H9 (cell line): ENCODE measurements around the gene DNAH8. TPM values are rescaled to one million over a fixed set of nuclear protein-coding genes. Genes with fewer than 3 reads are reported as not detected.

Source experiments
- DNase-seq: peaks from one replicate; pipeline ENCODE4 v3.0.0-alpha.2; 2017
- H2AFZ ChIP-seq: one replicate; pipeline ENCODE4 v1.6.1; 2013; ENCODE audit warnings: mild to moderate bottlenecking, low read length, control low read depth, moderate library complexity
- H2AK5ac ChIP-seq: 2 replicates; pipeline ENCODE4 v1.6.1; 2013; ENCODE audit warnings: low read length, control low read depth, mixed read lengths; ENCODE audit not compliant: insufficient read length
- H2BK120ac ChIP-seq: one replicate; pipeline ENCODE4 v1.6.1; 2013; ENCODE audit warnings: low read depth, mild to moderate bottlenecking, low read length, control low read depth, inconsistent platforms; ENCODE audit not compliant: poor library complexity, severe bottlenecking
- H2BK12ac ChIP-seq: 2 replicates; pipeline ENCODE4 v1.6.1; 2013; ENCODE audit warnings: low read length, control low read depth, mixed read lengths, low read depth; ENCODE audit not compliant: insufficient read length
- H2BK15ac ChIP-seq: 2 replicates; pipeline ENCODE4 v1.6.1; 2013; ENCODE audit warnings: low read depth, low read length, control low read depth
- H2BK20ac ChIP-seq: one replicate; pipeline ENCODE4 v1.6.1; 2013; ENCODE audit warnings: low read depth, mild to moderate bottlenecking, low read length, control low read depth, inconsistent platforms; ENCODE audit not compliant: poor library complexity, severe bottlenecking
- H2BK5ac ChIP-seq: 2 replicates; pipeline ENCODE4 v1.6.1; 2013; ENCODE audit warnings: low read length, control low read depth, mixed read lengths; ENCODE audit not compliant: insufficient read length
- H3K14ac ChIP-seq: 2 replicates; pipeline ENCODE4 v1.6.1; 2013; ENCODE audit warnings: low read length, control low read depth; ENCODE audit not compliant: insufficient read depth
- H3K18ac ChIP-seq: 2 replicates; pipeline ENCODE4 v1.6.1; 2013; ENCODE audit warnings: low read depth, mild to moderate bottlenecking, mixed read lengths, low read length, control low read depth; ENCODE audit not compliant: insufficient read length
- H3K23ac ChIP-seq: 2 replicates; pipeline ENCODE4 v1.6.1; 2013; ENCODE audit warnings: low read length, control low read depth, mixed read lengths, low read depth; ENCODE audit not compliant: insufficient read length
- H3K23me2 ChIP-seq: 2 replicates; pipeline ENCODE4 v1.6.1; 2013; ENCODE audit warnings: low read depth, mild to moderate bottlenecking, mixed read lengths, low read length, control low read depth; ENCODE audit not compliant: insufficient read length, poor library complexity, severe bottlenecking
- H3K27ac ChIP-seq: 2 replicates; pipeline ENCODE4 v1.5.1; 2013; ENCODE audit warnings: low read length, control low read depth, mixed read lengths, low read depth; ENCODE audit not compliant: insufficient read length
- H3K27me3 ChIP-seq: 2 replicates; pipeline ENCODE4 v1.6.1; 2013; ENCODE audit warnings: low read length, control low read depth, inconsistent platforms; ENCODE audit not compliant: insufficient read depth
- H3K4ac ChIP-seq: 2 replicates; pipeline ENCODE4 v1.6.1; 2013; ENCODE audit warnings: low read depth, mild to moderate bottlenecking, control low read depth, inconsistent platforms, low read length, moderate library complexity
- H3K4me1 ChIP-seq: 2 replicates; pipeline ENCODE4 v1.6.1; 2013; ENCODE audit warnings: low read length, control low read depth, inconsistent platforms; ENCODE audit not compliant: insufficient read depth
- H3K4me2 ChIP-seq: 2 replicates; pipeline ENCODE4 v1.6.1; 2013; ENCODE audit warnings: low read length, control low read depth, mixed read lengths; ENCODE audit not compliant: insufficient read length, insufficient read depth
- H3K56ac ChIP-seq: 2 replicates; pipeline ENCODE4 v1.6.1; 2013; ENCODE audit warnings: low read depth, mild to moderate bottlenecking, mixed read lengths, low read length, control low read depth; ENCODE audit not compliant: insufficient read length
- H3K79me1 ChIP-seq: 2 replicates; pipeline ENCODE4 v1.6.1; 2013; ENCODE audit warnings: low read depth, mild to moderate bottlenecking, moderate library complexity, low read length, control low read depth, inconsistent platforms; ENCODE audit not compliant: insufficient read depth, poor library complexity, severe bottlenecking
- H3K79me2 ChIP-seq: 2 replicates; pipeline ENCODE4 v1.6.1; 2013; ENCODE audit warnings: low read length, control low read depth, inconsistent platforms; ENCODE audit not compliant: insufficient read depth
- H3K9ac ChIP-seq: 2 replicates; pipeline ENCODE4 v1.6.1; 2013; ENCODE audit warnings: low read length, control low read depth, mixed read lengths; ENCODE audit not compliant: insufficient read length; ENCODE audit errors: extremely low read depth
- H3K9me3 ChIP-seq: one replicate; pipeline ENCODE4 v1.6.1; 2013; ENCODE audit warnings: low read depth, low read length, inconsistent platforms; ENCODE audit not compliant: control insufficient read depth
- H3T11ph ChIP-seq: one replicate; pipeline ENCODE4 v1.6.1; 2013; ENCODE audit warnings: mild to moderate bottlenecking, low read length, control low read depth, inconsistent platforms
- H4K20me1 ChIP-seq: one replicate; pipeline ENCODE4 v1.6.1; 2013; ENCODE audit not compliant: control insufficient read depth, insufficient read length, insufficient read depth
- H4K5ac ChIP-seq: 2 replicates; pipeline ENCODE4 v1.6.1; 2013; ENCODE audit warnings: low read depth, mild to moderate bottlenecking, mixed read lengths, low read length, control low read depth; ENCODE audit not compliant: insufficient read length
- H4K8ac ChIP-seq: replicated peaks from 2 replicates; pipeline ENCODE4 v1.6.1; 2013; ENCODE audit warnings: low read length, control low read depth, mixed read lengths, low read depth; ENCODE audit not compliant: insufficient read length
- H4K91ac ChIP-seq: 2 replicates; pipeline ENCODE4 v1.6.1; 2013; ENCODE audit warnings: low read depth, mild to moderate bottlenecking, moderate library complexity, mixed read lengths, low read length, control low read depth; ENCODE audit not compliant: insufficient read length
- H3K27ac Mint-ChIP-seq, 3 experiments: 2 replicates in 2 of 3; 3 replicates in 1 of 3; pipeline ENCODE4 v1.8.0; 2020 to 2021; ENCODE audit warnings: mixed read lengths in 3 of 3, mild to moderate bottlenecking in 1 of 3, moderate library complexity in 1 of 3
- H3K27me3 Mint-ChIP-seq: 2 replicates; pipeline ENCODE4 v1.8.0; 2021; ENCODE audit warnings: low read depth, mild to moderate bottlenecking, moderate library complexity, mixed read lengths
- H3K36me3 Mint-ChIP-seq, 3 experiments: 2 replicates in 2 of 3; 3 replicates in 1 of 3; pipeline ENCODE4 v1.8.0; 2020 to 2021; ENCODE audit warnings: low read depth in 3 of 3, mixed read lengths in 3 of 3; ENCODE audit not compliant: insufficient read depth in 1 of 3
- H3K4me1 Mint-ChIP-seq, 2 experiments: 2 replicates each; pipeline ENCODE4 v1.8.0; 2020; ENCODE audit warnings: mixed read lengths in 2 of 2
- H3K4me3 Mint-ChIP-seq, 2 experiments: 2 replicates in 1 of 2; 3 replicates in 1 of 2; pipeline ENCODE4 v1.8.0; 2020 to 2021; ENCODE audit warnings: mild to moderate bottlenecking in 2 of 2, mixed read lengths in 2 of 2, moderate library complexity in 1 of 2
- H3K9me3 Mint-ChIP-seq, 2 experiments: 2 replicates in 1 of 2; 3 replicates in 1 of 2; pipeline ENCODE4 v1.8.0; 2020; ENCODE audit warnings: mild to moderate bottlenecking in 2 of 2, mixed read lengths in 2 of 2, moderate library complexity in 1 of 2
- CTCF ChIP-seq: fragments of 200-600 bp; sonication (generic); conservative IDR thresholded peaks from 3 replicates; pipeline ENCODE4 v1.8.0; 2021; ENCODE audit warnings: antibody characterized with exemption, mild to moderate bottlenecking
- WGBS: extraction: QIAGEN DNeasy Blood & Tissue Kit; methylation state at CpG from one replicate; pipeline ENCODE4 v1.1.7; 2013; ENCODE audit warnings: missing lambda C conversion rate, low lambda C conversion rate, mixed read lengths; ENCODE audit not compliant: insufficient read length; ENCODE audit errors: extremely low coverage; 5-methylcytosine and 5-hydroxymethylcytosine counted together
- total RNA-seq: library from RNA; stranded (reverse); gene quantifications from 2 replicates; pipeline ENCODE4 v1.2.1, GENCODE V29; 2021

DNAH8 gene
- total RNA-seq, 1 experiment from 2014 or later = not detected

GRCh38 chr6:39060467-39061160 is 345.5 kb downstream of the DNAH8 start:
- H2BK5ac ChIP-seq = no peak overlapping the region
- H3K4me1 ChIP-seq = no peaks in the 10 kb centered on the region
- H3K4me2 ChIP-seq = no peak overlapping the region
- no peak overlapping the region for H3T11ph ChIP-seq
- no peak overlapping the region for H3K18ac ChIP-seq
- H2AK5ac ChIP-seq = no peak overlapping the region
- H3K23me2 ChIP-seq = no peaks in the 10 kb centered on the region
- no peak overlapping the region for H3K56ac ChIP-seq
- no peak overlapping the region for H2BK20ac ChIP-seq
- H3K14ac ChIP-seq = peak overlapping the region; percentile 5; the same call in 1 of the 2 replicates
- H3K4me1 Mint-ChIP-seq = peaks cover 2 to 6% of the 10 kb centered on the region in 2 experiments; a peak in 1 of 4 replicates
- H3K9ac ChIP-seq = no peak overlapping the region
- H2BK120ac ChIP-seq = no peak overlapping the region
- H3K79me2 ChIP-seq = no peaks in the 10 kb centered on the region
- no peak overlapping the region for H4K8ac ChIP-seq
- H3K27ac ChIP-seq = no peak overlapping the region
- peak overlapping the region in 1 of 3 experiments; percentile 62; a peak in 1 of 7 replicates for H3K27ac Mint-ChIP-seq
- H3K27me3 Mint-ChIP-seq = peaks cover 15% of the 10 kb centered on the region
- H2BK15ac ChIP-seq = no peak overlapping the region
- no peak overlapping the region for H3K4ac ChIP-seq
- peaks cover 0 to 7% (median 3%) of the 10 kb centered on the region in 3 experiments; a peak in 4 of 7 replicates for H3K36me3 Mint-ChIP-seq
- H4K5ac ChIP-seq = no peak overlapping the region
- H3K23ac ChIP-seq = no peak overlapping the region
- H3K79me1 ChIP-seq = no peaks in the 10 kb centered on the region
- no peak overlapping the region for H2AFZ ChIP-seq
- H3K27me3 ChIP-seq = no peaks in the 10 kb centered on the region
- no peaks in the 10 kb centered on the region for H3K9me3 ChIP-seq
- no peak for DNase-seq
- no peak overlapping the region for H2BK12ac ChIP-seq
- H4K91ac ChIP-seq = no peak overlapping the region
- H3K4me3 Mint-ChIP-seq = no peak overlapping the region
- peaks cover 3% of the 10 kb centered on the region for H4K20me1 ChIP-seq
- WGBS = no CpG with 5 or more reads among the region's 7 CpGs
- H3K9me3 Mint-ChIP-seq = no peaks in the 10 kb centered on the region
- TF ChIP-seq CTCF = no peak
